Stimulated activated effector memory CD8-positive, alpha-beta T cell treated with anti-CD3 and anti-CD28 coated beads, Interleukin-12 subunit alpha, Interleukin-12 subunit beta, amount 100 ng/mL, for 72 hours (primary cell): ENCODE results near the gene HMGCS1.
"Not testable (repeated sequence)": the region's sequence is repeated elsewhere in the genome, so short reads cannot be mapped to it uniquely, and the experiment has no call there.

ENCODE experiments used
- ATAC-seq: fragments of 150-1000 bp; cut with Tn5 transposase; 2 replicates; pipeline ENCODE4 v1.10.0; 2021
- DNase-seq, 2 donors: peaks; one replicate each; pipeline ENCODE4 v3.0.0; 2021 to 2022; ENCODE audit warnings: low spot score in 2 of 2
- H3K27ac Mint-ChIP-seq: one replicate; pipeline ENCODE4 v1.8.0; 2022; ENCODE audit warnings: mild to moderate bottlenecking, mixed read lengths
- H3K36me3 Mint-ChIP-seq: one replicate; pipeline ENCODE4 v1.8.0; 2022; ENCODE audit warnings: mild to moderate bottlenecking, mixed read lengths
- H3K4me1 Mint-ChIP-seq: one replicate; pipeline ENCODE4 v1.8.0; 2022; ENCODE audit warnings: mixed read lengths
- H3K4me3 Mint-ChIP-seq: one replicate; pipeline ENCODE4 v1.8.0; 2022; ENCODE audit warnings: mild to moderate bottlenecking, mixed read lengths
- H3K9me3 Mint-ChIP-seq: one replicate; pipeline ENCODE4 v1.8.0; 2022; ENCODE audit warnings: mixed read lengths

The HMGCS1 gene

DNA sequence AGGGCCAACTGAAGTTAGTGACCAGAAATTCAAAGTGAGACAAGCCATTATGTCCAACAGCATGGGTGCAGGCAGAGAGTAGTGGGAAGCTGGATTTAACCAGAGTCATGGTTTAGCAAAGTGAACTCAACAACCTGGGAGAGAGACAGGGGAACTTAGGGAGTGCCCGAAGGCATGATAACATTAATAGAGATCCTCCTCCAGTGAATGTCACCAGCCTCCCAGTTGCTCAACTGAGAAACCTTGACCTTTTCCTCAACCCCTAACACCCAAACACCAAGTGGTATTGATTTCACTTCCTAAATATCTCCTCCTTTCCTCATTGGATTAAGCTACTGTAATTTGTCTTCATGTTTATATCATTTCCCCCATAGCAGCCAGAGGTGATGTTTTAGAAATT is 42.6 kb downstream of the HMGCS1 start:
- DNase-seq (no peak), ATAC-seq (no peak)
- Mint-ChIP-seq H3K27ac (no peak overlapping the region), H3K4me3 (no peak overlapping the region), H3K9me3 (peaks cover 7% of the 10 kb centered on the region), H3K4me1 (peaks cover 14% of the 10 kb centered on the region), H3K36me3 (no peaks in the 10 kb centered on the region)

DNA sequence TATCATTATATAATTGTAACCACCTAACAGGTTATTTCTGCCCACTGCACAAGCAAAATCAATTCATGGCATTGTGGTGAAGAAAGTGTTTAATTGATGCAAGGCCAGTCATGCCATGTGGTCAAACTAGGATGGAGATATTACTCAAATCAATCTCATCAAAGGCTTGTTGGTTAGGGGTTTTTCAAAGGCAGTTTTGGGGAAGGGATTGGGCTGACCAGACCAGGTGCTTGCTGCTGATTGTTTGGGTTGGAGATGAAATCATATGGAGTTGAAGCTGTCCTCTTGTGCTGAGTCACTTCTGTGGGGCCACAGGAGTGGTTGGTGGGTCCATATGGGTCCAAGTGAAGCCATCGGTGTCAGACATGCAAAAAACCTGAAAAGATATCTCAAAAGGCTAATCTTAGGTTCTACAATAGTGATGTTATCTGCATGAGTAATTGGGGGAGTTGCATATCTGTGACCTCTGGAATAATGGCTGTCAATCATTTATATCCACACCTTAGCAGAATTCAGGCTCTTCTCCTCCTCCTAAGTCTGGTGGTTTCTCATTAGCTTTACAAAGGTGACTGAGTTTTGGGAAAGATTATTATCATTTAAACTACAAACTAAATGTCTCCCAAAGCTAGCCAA is 44.9 kb downstream of the HMGCS1 start:
- ATAC-seq: peak; percentile 61

DNA sequence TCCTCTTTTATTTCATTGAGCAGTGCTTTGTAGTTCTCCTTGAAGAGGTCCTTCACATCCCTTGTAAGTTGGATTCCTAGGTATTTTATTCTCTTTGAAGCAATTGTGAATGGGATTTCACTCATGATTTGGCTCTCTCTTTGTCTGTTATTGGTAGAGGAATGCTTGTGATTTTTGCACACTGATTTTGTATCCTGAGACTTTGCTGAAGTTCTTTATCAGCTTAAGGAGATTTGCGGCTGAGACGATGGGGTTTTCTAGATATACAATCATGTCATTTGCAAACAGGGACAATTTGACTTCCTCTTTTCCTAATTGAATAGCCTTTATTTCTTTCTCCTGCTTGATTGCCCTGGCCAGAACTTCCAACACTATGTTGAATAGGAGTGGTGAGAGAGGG is 50.9 kb downstream of the HMGCS1 start:
- not testable (repeated sequence) for H3K27ac Mint-ChIP-seq, H3K4me3 Mint-ChIP-seq, H3K36me3 Mint-ChIP-seq, DNase-seq, ATAC-seq, H3K9me3 Mint-ChIP-seq
- peaks cover 16% of the 10 kb centered on the region for H3K4me1 Mint-ChIP-seq

More for the DNA sequence above, 44.9 kb downstream of the HMGCS1 start:
- Mint-ChIP-seq H3K36me3 (no peaks in the 10 kb centered on the region), H3K4me1 (peaks cover 14% of the 10 kb centered on the region), H3K9me3 (peaks cover 7% of the 10 kb centered on the region), H3K4me3 (no peak overlapping the region), H3K27ac (no peak overlapping the region)
- DNase-seq: no peak

DNA sequence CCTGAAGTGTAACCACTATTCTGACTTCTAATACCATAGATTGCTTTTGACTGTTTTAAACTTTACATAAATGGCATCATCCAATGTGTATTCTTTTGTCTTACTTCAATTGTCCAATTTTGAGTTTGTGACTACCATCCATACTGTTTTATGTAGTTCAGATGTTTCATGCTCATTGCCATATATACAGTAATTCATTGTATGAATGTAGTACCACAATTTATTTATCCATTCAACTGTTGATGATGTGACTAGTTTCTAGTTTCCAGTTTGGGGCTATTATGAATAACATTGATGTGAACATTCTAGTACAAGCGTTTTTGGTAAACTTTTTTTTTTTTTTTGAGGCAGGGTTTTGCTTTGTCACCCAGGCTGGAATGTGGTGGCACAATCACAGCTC is 55.1 kb downstream of the HMGCS1 start:
- ATAC-seq (peak; percentile 80), DNase-seq (no peak)
- Mint-ChIP-seq H3K4me3 (no peak overlapping the region), H3K27ac (no peak overlapping the region), H3K4me1 (peaks cover 9% of the 10 kb centered on the region), H3K36me3 (no peaks in the 10 kb centered on the region), H3K9me3 (no peaks in the 10 kb centered on the region)

DNA sequence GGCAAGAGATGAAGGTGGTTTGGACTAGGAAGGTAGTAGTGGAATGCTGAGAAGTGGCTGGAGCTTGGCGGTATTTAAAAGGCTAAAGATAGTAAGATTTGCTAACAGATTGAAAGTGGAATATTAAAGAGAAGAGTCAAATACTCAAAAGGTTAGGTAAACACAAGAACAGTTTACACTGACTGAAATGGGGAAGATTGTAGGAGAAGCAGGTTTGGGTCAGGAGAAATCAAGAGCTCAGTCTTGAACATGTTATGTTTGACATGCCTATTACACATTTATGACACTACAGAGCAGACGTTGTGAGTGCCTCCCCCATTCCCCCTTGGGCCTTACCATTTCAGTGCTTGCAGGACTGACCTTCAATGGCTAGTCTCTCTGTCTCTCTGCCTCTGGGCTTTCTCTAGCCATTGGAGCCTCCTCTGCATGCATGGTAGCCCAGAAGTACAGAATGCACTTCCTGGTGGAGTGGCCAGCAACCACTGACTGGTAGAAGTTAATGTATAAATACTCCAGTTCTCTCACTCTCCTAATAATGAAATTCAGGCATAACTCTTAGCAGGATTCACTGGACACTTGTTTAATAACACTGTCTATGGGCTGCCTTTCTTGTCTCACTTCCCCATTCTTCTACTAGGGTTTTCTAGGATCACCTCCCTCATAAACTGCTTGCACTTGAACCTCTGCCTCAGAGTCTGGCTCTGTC is 56.8 kb downstream of the HMGCS1 start:
- no peaks in the 10 kb centered on the region for H3K9me3 Mint-ChIP-seq
- peaks cover 9% of the 10 kb centered on the region for H3K4me1 Mint-ChIP-seq
- DNase-seq (no peak), ATAC-seq (peak; percentile 19)
- H3K27ac Mint-ChIP-seq: no peak overlapping the region
- no peaks in the 10 kb centered on the region for H3K36me3 Mint-ChIP-seq
- H3K4me3 Mint-ChIP-seq: no peak overlapping the region

DNA sequence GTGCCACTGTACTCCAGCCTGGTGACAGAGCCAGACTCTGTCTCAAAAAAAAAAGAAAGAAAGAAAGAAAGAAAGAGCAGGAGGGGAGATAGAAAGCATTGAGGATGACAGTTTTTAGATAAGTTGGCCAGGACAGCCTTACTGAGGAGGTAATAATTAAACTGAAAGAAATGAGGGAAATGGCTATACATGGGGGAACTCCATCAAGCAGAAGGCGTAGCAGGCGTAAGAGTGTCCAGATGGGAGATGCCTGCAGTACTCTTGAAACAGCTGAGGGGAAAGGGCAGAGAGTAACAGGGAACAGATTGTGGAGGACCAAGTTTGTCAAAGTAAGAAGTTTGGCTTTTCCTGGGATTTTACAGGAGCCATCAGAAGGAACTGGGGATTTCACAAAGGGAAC is 57.5 kb downstream of the HMGCS1 start:
- Mint-ChIP-seq H3K27ac (peak overlapping the region; percentile 53), H3K4me1 (peaks cover 9% of the 10 kb centered on the region), H3K36me3 (no peaks in the 10 kb centered on the region), H3K4me3 (no peak overlapping the region), H3K9me3 (no peaks in the 10 kb centered on the region)
- ATAC-seq (no peak), DNase-seq (no peak)

DNA sequence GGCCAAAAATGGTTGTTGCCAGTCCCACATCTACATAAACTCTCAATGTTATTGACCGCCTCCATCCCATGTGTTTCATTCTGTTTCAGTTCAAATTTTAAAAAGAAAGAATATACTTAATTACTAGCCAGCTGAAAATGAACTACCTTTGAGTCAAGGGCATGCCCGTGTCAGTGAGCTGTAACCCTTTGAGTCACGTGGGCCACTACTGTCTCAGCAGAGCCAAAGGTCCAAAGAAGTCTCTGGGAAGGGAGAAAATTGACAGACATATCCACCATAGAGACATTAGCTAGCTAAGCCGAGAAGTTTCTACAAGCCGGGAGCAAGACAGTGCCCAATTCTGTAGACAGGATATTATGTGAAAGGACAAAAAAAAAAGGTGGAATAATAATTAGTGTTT is 61.5 kb downstream of the HMGCS1 start:
- no peak for ATAC-seq
- Mint-ChIP-seq H3K36me3 (no peaks in the 10 kb centered on the region), H3K27ac (no peak overlapping the region), H3K4me3 (no peak overlapping the region), H3K9me3 (no peaks in the 10 kb centered on the region), H3K4me1 (peaks cover 4% of the 10 kb centered on the region)
- DNase-seq: no peak

DNA sequence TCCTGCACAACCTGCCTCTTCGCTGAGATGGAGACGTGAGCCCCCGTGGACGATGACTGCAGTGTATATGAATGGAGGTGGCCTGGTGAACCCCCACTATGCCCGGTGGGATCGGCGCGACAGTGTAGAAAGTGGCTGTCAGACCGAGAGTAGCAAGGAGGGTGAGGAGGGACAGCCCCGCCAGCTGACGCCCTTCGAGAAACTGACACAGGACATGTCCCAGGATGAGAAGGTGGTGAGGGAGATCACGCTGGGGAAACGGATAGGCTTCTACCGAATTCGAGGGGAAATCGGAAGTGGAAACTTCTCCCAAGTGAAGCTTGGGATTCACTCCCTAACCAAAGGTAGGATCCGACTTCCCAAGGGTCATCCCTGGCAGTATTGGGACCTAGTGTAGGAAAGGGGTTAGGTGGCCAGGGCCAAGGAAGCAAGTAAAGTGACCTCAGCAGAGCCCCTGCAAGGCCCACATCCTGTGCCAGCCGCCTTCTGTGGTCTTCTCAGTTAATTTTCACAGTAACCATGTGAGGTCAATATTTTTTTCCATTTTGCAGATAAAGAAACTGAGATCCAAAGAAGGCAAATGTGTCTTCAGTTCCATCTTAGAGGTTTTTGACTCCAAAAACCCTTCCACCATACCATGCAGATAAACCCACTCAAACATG is 67.4 kb downstream of the HMGCS1 start:
- ATAC-seq: peak; percentile 77
- H3K36me3 Mint-ChIP-seq: no peaks in the 10 kb centered on the region
- peak overlapping the region; percentile 38 for H3K4me3 Mint-ChIP-seq
- H3K4me1 Mint-ChIP-seq: peaks cover 17% of the 10 kb centered on the region
- peak in 1 of 2 donors; percentile 61 for DNase-seq
- H3K9me3 Mint-ChIP-seq: no peaks in the 10 kb centered on the region
- H3K27ac Mint-ChIP-seq: no peak overlapping the region

DNA sequence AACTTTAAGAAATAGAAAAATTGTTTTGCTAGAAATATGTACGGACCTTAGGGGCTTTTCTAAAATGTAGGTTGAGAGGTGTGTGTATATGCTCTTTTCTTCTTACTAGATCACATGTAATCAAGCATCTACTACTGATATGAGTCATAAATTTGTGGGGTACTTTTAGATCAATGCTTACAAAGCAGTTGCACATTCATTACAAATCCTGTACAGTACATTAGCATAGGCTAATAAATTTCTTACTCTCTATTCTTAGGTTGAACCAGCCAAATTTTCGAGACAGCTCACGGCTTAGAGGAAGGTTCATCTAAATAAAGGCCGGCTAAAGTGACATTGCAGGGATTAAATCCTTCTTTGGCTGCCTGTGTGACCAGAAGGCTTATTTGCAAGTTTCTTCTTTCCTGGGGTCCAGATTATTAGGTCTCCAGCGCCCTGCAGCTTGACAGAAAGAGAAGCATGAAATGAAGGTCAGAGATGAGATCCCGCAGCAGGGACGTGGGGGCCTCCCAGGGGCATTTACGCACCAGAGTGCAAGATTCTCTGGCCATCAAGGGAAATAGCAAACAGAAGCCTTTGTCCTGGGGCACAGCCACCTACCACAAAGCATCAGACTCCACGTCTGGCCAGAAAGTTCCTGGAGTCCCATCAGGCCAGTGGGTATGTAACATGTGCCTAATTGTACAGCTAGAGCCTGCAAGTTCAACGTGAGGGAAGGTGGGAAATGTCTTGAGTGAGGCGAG is 68.2 kb downstream of the HMGCS1 start:
- Mint-ChIP-seq H3K36me3 (no peaks in the 10 kb centered on the region), H3K4me3 (peak overlapping the region; percentile 38), H3K27ac (no peak overlapping the region), H3K9me3 (no peaks in the 10 kb centered on the region), H3K4me1 (peaks cover 17% of the 10 kb centered on the region)
- ATAC-seq: peak; percentile 81
- DNase-seq: no peak

DNA sequence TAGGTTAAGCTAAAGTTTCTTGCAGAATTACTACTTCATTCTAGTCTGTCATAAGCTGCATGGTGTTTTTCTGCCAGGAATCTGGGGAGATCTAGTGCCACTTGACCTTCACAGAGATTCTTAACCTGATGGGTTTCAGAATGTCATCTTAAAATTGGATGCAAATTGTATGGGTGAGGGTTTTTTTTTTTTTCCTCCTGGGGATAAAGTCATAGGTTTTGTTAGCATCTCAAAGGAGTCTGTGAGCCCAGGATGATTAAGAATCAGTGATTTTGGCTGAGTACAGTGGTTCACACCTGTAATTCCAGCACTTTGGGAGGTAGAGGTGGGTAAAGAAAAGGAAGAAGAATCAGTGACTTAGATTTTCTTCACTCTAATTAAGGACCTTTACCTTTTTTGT is 69.9 kb downstream of the HMGCS1 start:
- Mint-ChIP-seq H3K9me3 (no peaks in the 10 kb centered on the region), H3K4me1 (peaks cover 17% of the 10 kb centered on the region), H3K27ac (no peak overlapping the region), H3K36me3 (no peaks in the 10 kb centered on the region), H3K4me3 (no peak overlapping the region)
- DNase-seq (no peak), ATAC-seq (no peak)

DNA sequence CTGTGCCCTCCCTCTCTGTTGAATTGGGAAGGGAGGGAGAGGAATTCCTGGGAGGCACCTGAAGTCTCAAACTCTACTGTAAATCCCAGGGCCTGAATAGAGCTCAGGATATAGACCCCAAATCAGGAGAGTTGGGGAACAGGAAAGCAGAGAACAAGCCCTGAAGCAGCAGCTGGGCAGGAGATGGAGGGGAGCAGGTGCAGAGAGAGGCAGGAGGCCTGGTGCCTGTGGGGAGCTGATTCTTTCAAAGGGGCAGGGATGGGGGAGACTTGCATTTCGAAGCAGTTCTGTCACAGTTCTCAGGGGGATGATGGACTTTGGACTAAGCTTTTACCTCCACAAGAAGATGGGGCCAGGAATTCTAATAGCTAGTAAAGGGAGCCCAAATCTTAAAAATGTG is 71.0 kb downstream of the HMGCS1 start:
- H3K27ac Mint-ChIP-seq: no peak overlapping the region
- H3K9me3 Mint-ChIP-seq: no peaks in the 10 kb centered on the region
- no peaks in the 10 kb centered on the region for H3K36me3 Mint-ChIP-seq
- no peak for ATAC-seq
- no peak overlapping the region for H3K4me3 Mint-ChIP-seq
- DNase-seq: no peak
- peaks cover 17% of the 10 kb centered on the region for H3K4me1 Mint-ChIP-seq
